ENCODE measurements around the gene SH2B3.

Gene SH2B3

DNA sequence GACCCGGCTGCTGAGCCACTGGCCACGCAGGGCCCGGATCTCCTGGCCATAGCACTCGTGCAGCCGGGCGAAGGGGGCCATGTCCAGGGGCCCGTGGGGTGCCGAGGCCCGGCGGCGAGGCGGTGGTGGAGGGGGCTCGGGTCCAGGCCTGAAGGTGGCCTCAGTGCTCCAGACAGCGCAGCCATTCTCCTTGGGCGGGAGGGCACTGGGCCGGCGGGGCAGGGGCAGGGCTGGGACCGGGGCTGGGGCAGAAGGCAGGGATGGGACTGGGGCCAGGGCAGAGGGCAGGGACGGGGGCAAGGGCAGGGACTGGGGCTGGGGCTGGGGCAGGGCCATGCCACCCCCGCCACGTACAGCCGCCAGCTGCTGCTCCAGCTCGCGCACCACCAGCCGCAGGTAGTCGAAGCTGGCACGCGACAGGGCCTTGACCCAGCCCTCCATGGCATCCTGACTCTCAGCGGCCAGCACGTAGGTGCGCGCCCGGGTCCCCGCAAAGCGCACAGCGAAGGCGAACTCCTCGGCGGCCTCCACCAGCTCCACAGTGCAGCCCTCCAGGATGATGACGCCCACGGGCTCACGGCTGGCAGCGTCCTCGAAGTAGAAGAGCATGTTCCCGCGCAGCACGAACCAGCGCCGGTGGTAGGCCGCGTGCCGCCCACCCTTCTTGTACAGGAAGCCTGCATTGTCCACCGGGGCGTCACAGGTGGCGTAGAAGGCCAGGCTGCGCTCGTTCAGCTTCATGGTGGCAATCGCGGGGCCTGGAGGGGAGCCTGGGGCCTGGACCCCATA, 42.8 kb upstream of the SH2B3 start:
- Histone ChIP-seq H2AFZ (ENCODE audit: low read depth, low read length, severe bottlenecking) (no peak overlapping the region), H4K20me1 (ENCODE audit: low read depth, low read length) (no peaks in the 10 kb centered on the region), H3K27me3 (ENCODE audit: low read length) (no peaks in the 10 kb centered on the region), H3F3A (ENCODE audit: insufficient read depth) (no peaks in the 10 kb centered on the region), H3K4me3 (ENCODE audit: insufficient read depth, low read length, poor library complexity, severe bottlenecking) (no peak overlapping the region), H3K79me2 (ENCODE audit: insufficient read depth, low read length) (no peaks in the 10 kb centered on the region), H3K9me3 (ENCODE audit: insufficient read depth, low read length) (no peaks in the 10 kb centered on the region), H3K27ac (ENCODE audit: low read depth, low read length) (no peak overlapping the region), H3K4me2 (ENCODE audit: low read depth, low read length, poor library complexity, severe bottlenecking) (no peak overlapping the region), H3K36me3 (ENCODE audit: low read length) (no peaks in the 10 kb centered on the region), H3K9me2 (replicated peaks; ENCODE audit: insufficient read depth, low read length) (no peaks in the 10 kb centered on the region), H3K9ac (ENCODE audit: low read length) (no peak overlapping the region)
- no peak for TF ChIP-seq EZH2phosphoT487 (conservative IDR thresholded peaks at IDR 0.05; ENCODE audit: low read length)
- TF ChIP-seq, protein P1, sequence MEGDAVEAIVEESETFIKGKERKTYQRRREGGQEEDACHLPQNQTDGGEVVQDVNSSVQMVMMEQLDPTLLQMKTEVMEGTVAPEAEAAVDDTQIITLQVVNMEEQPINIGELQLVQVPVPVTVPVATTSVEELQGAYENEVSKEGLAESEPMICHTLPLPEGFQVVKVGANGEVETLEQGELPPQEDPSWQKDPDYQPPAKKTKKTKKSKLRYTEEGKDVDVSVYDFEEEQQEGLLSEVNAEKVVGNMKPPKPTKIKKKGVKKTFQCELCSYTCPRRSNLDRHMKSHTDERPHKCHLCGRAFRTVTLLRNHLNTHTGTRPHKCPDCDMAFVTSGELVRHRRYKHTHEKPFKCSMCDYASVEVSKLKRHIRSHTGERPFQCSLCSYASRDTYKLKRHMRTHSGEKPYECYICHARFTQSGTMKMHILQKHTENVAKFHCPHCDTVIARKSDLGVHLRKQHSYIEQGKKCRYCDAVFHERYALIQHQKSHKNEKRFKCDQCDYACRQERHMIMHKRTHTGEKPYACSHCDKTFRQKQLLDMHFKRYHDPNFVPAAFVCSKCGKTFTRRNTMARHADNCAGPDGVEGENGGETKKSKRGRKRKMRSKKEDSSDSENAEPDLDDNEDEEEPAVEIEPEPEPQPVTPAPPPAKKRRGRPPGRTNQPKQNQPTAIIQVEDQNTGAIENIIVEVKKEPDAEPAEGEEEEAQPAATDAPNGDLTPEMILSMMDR (IDR thresholded peaks at IDR 0.05; ENCODE audit: insufficient read depth, low read length, poor library complexity, severe bottlenecking), result no peak

DNA sequence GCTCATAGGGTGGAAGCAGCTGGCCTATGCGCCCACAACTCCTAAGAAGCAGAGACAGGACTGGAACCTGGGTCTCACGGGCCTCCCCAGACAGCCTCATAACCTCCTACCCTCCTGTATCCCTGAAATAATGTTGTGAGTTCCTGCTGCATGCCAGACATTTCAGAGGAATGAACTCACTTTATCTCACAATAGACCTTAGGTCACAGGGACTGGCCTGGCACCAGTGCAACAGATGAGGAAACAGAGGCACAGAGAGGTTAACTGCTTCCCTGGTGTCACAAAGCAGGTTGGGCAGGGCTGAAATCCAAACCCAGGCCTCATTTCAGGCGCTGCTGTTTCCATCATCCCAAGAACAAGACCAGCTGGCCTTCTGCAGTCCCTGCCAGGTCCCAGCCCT, 42.1 kb upstream of the SH2B3 start:
- Histone ChIP-seq H3K27me3 (ENCODE audit: low read length) (no peaks in the 10 kb centered on the region), H4K20me1 (ENCODE audit: low read depth, low read length) (no peaks in the 10 kb centered on the region), H3K79me2 (ENCODE audit: insufficient read depth, low read length) (no peaks in the 10 kb centered on the region), H3K4me3 (ENCODE audit: insufficient read depth, low read length, poor library complexity, severe bottlenecking) (no peak overlapping the region), H3K27ac (ENCODE audit: low read depth, low read length) (no peak overlapping the region), H3F3A (ENCODE audit: insufficient read depth) (no peaks in the 10 kb centered on the region), H3K9ac (ENCODE audit: low read length) (no peak overlapping the region), H3K9me3 (ENCODE audit: insufficient read depth, low read length) (no peaks in the 10 kb centered on the region), H2AFZ (ENCODE audit: low read depth, low read length, severe bottlenecking) (no peak overlapping the region), H3K4me2 (ENCODE audit: low read depth, low read length, poor library complexity, severe bottlenecking) (no peak overlapping the region), H3K9me2 (replicated peaks; ENCODE audit: insufficient read depth, low read length) (no peaks in the 10 kb centered on the region), H3K36me3 (ENCODE audit: low read length) (no peaks in the 10 kb centered on the region)
- TF ChIP-seq, protein P1 (IDR thresholded peaks at IDR 0.05; ENCODE audit: insufficient read depth, low read length, poor library complexity, severe bottlenecking), result no peak
- no peak for TF ChIP-seq EZH2phosphoT487 (conservative IDR thresholded peaks at IDR 0.05; ENCODE audit: low read length)

DNA sequence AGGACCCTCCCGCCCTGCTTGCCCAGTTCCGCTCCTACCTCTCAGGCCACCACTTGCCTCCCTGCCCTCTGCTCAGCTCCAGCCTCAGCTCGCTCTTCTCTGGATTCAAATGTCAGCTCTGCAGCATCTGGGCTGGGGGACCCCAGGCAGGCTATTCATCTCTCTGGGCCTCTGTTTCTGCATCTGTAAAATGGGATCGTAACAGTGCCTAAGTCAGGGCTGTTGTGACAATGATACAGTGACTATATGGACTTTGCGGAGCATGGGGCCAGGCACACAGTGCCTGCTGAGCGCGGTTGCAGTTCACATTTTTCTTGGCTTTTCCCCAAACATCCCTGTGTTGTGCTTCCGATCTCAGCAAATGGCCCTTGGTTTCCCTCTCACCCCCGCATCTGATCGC, 39.6 kb upstream of the SH2B3 start:
- no peaks in the 10 kb centered on the region for H3K9me2 ChIP-seq (replicated peaks; ENCODE audit: insufficient read depth, low read length)
- no peak overlapping the region for H3K27ac ChIP-seq (ENCODE audit: low read depth, low read length)
- H3K79me2 ChIP-seq (ENCODE audit: insufficient read depth, low read length), result no peaks in the 10 kb centered on the region
- H3K4me3 ChIP-seq (ENCODE audit: insufficient read depth, low read length, poor library complexity, severe bottlenecking), result no peak overlapping the region
- H2AFZ ChIP-seq (ENCODE audit: low read depth, low read length, severe bottlenecking), result no peak overlapping the region
- no peaks in the 10 kb centered on the region for H3K9me3 ChIP-seq (ENCODE audit: insufficient read depth, low read length)
- no peak overlapping the region for H3K9ac ChIP-seq (ENCODE audit: low read length)
- no peak overlapping the region for H3K4me2 ChIP-seq (ENCODE audit: low read depth, low read length, poor library complexity, severe bottlenecking)
- no peaks in the 10 kb centered on the region for H3F3A ChIP-seq (ENCODE audit: insufficient read depth)
- no peaks in the 10 kb centered on the region for H3K27me3 ChIP-seq (ENCODE audit: low read length)
- no peaks in the 10 kb centered on the region for H3K36me3 ChIP-seq (ENCODE audit: low read length)
- H4K20me1 ChIP-seq (ENCODE audit: low read depth, low read length), result no peaks in the 10 kb centered on the region
- TF ChIP-seq, protein P1 (IDR thresholded peaks at IDR 0.05; ENCODE audit: insufficient read depth, low read length, poor library complexity, severe bottlenecking), result no peak
- no peak for TF ChIP-seq EZH2phosphoT487 (conservative IDR thresholded peaks at IDR 0.05; ENCODE audit: low read length)

Data from SU-DHL-6 (cell line).